GM10266 (cell line): ENCODE data around the gene LYRM4.

Experiments used
- DNase-seq: peaks from one replicate; pipeline ENCODE4 v3.0.0; 2012; ENCODE audit errors: extremely low spot score
- CTCF ChIP-seq: IDR thresholded peaks from 2 replicates; pipeline ENCODE4 v1.5.1; 2012; ENCODE audit warnings: mild to moderate bottlenecking, low read depth; ENCODE audit not compliant: control insufficient read depth, insufficient read depth; ENCODE audit errors: missing control alignments

Gene LYRM4

GRCh38 chr6:5246141-5247097, 14.3 kb downstream of the LYRM4 start:
- no peak for TF ChIP-seq CTCF
- no peak for DNase-seq

- no peak for DNase-seq
- no peak for TF ChIP-seq CTCF
These were observed 17.7 kb downstream of the LYRM4 start for GRCh38 chr6:5243069-5243468.

- no peak for DNase-seq
- TF ChIP-seq CTCF = no peak
These were observed 19.5 kb downstream of the LYRM4 start for GRCh38 chr6:5241252-5241651.

- DNase-seq = no peak
- no peak for TF ChIP-seq CTCF
These were observed 22.4 kb downstream of the LYRM4 start for GRCh38 chr6:5238336-5238735.

GRCh38 chr6:5237805-5238204, 22.9 kb downstream of the LYRM4 start:
- DNase-seq = no peak
- no peak for TF ChIP-seq CTCF

GRCh38 chr6:5235830-5236229, 24.9 kb downstream of the LYRM4 start:
- no peak for DNase-seq
- TF ChIP-seq CTCF = no peak

GRCh38 chr6:5234874-5235273, 25.9 kb downstream of the LYRM4 start:
- no peak for DNase-seq
- no peak for TF ChIP-seq CTCF
